Measurements from ENCODE around the gene GDNF.
"Not testable (repeated sequence)": the region's sequence is repeated elsewhere in the genome, so short reads cannot be mapped to it uniquely, and the experiment has no call there.

GDNF gene

GRCh38 chr5:37839407-37840052, at the start of gene GDNF:
Gene GDNF, minus strand, starts transcription at chr5:37840041. Its CDS starts 5,245 bp downstream, at chr5:37834796.
- peak; percentile 37 for DNase-seq (ENCODE audit: low read depth)

GRCh38 chr5:37888476-37888875, 48.6 kb upstream of the GDNF start:
- peak; percentile 64 for DNase-seq (ENCODE audit: low read depth)

GRCh38 chr5:37886242-37886905, 46.5 kb upstream of the GDNF start:
- DNase-seq (ENCODE audit: low read depth) = no peak

- DNase-seq (ENCODE audit: low read depth) = no peak
These were observed 42.8 kb upstream of the GDNF start for GRCh38 chr5:37882636-37883035.

- DNase-seq (ENCODE audit: low read depth) = no peak
These were observed 41.5 kb upstream of the GDNF start for GRCh38 chr5:37881359-37881758.

- no peak for DNase-seq (ENCODE audit: low read depth)
These were observed 37.1 kb upstream of the GDNF start for GRCh38 chr5:37876943-37877342.

GRCh38 chr5:37876245-37876644, 36.4 kb upstream of the GDNF start:
- no peak for DNase-seq (ENCODE audit: low read depth)

- DNase-seq (ENCODE audit: low read depth) = peak; percentile 65
These were observed 35.4 kb upstream of the GDNF start for GRCh38 chr5:37875051-37875787.

- DNase-seq (ENCODE audit: low read depth) = no peak
These were observed 34.1 kb upstream of the GDNF start for GRCh38 chr5:37873988-37874387.

- DNase-seq (ENCODE audit: low read depth) = peak; percentile 79
These were observed 31.4 kb upstream of the GDNF start for GRCh38 chr5:37871023-37871815.

- DNase-seq (ENCODE audit: low read depth) = peak; percentile 31
These were observed 29.4 kb upstream of the GDNF start for GRCh38 chr5:37869216-37869615.

- DNase-seq (ENCODE audit: low read depth) = no peak
These were observed 27.8 kb upstream of the GDNF start for GRCh38 chr5:37867654-37868053.

GRCh38 chr5:37862907-37863306, 23.1 kb upstream of the GDNF start:
- not testable (repeated sequence) for DNase-seq (ENCODE audit: low read depth)

GRCh38 chr5:37860206-37860605, 20.4 kb upstream of the GDNF start:
- DNase-seq (ENCODE audit: low read depth) = no peak

- no peak for DNase-seq (ENCODE audit: low read depth)
These were observed 20.0 kb upstream of the GDNF start for GRCh38 chr5:37859805-37860204.

GRCh38 chr5:37858250-37858649, 18.4 kb upstream of the GDNF start:
- DNase-seq (ENCODE audit: low read depth) = no peak

GRCh38 chr5:37857696-37858095, 17.9 kb upstream of the GDNF start:
- no peak for DNase-seq (ENCODE audit: low read depth)

- DNase-seq (ENCODE audit: low read depth) = no peak
These were observed 15.6 kb upstream of the GDNF start for GRCh38 chr5:37855438-37855837.

- DNase-seq (ENCODE audit: low read depth) = no peak
These were observed 11.5 kb upstream of the GDNF start for GRCh38 chr5:37851305-37851704.

- peak; percentile 29 for DNase-seq (ENCODE audit: low read depth)
These were observed 10.5 kb upstream of the GDNF start for GRCh38 chr5:37850226-37850865.

GRCh38 chr5:37849641-37850040, 9.8 kb upstream of the GDNF start:
- DNase-seq (ENCODE audit: low read depth) = no peak

GRCh38 chr5:37847978-37848425, 8.2 kb upstream of the GDNF start:
- peak; percentile 26 for DNase-seq (ENCODE audit: low read depth)

All from GM04504 (cell line).